Adrenal gland (tissue), 5 donors: Measurements from ENCODE around the gene DCHS2.

Experiments used
- POLR2A ChIP-seq, 2 donors: fragments of 450-650 bp; IDR thresholded peaks; one replicate each; pipeline ENCODE4 v1.6.1; 2017; ENCODE audit warnings: antibody characterized with exemption in 2 of 2, mild to moderate bottlenecking in 2 of 2, moderate library complexity in 1 of 2
- TF ChIP-seq, protein P1 (sequence below), 6 experiments: fragments of 450-650 bp in 4 of 6; fragments of 200-600 bp in 2 of 6; sonication (generic) in 1 of 6; IDR thresholded peaks; 1 replicate in 5 of 6; 2 replicates in 1 of 6; pipeline versions ENCODE4 v1.5.1 to v1.8.0; 2016 to 2021; ENCODE audit warnings: antibody characterized with exemption in 6 of 6, mild to moderate bottlenecking in 2 of 6, moderate library complexity in 1 of 6
- donor health status: DM: no; HTN: no; CAD: no.

DNA sequence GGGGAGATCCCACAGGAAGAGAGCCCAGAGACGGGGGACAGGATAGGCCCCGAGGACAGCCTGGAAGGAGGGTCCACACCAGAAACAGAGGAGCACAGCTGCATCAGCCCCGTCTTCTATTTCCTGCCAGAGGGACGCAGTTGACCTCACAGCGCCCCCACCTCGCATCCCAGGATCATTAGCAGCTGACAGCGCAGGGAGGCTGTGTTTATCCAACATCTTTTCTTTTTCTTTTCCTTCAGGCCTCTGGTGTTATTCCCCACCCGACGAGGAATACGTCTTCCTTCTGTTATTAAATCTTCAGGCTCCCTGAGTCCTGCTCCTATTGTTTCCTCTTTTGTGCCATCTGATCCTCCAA, 75.4 kb downstream of the DCHS2 start:
- TF ChIP-seq, protein P1, sequence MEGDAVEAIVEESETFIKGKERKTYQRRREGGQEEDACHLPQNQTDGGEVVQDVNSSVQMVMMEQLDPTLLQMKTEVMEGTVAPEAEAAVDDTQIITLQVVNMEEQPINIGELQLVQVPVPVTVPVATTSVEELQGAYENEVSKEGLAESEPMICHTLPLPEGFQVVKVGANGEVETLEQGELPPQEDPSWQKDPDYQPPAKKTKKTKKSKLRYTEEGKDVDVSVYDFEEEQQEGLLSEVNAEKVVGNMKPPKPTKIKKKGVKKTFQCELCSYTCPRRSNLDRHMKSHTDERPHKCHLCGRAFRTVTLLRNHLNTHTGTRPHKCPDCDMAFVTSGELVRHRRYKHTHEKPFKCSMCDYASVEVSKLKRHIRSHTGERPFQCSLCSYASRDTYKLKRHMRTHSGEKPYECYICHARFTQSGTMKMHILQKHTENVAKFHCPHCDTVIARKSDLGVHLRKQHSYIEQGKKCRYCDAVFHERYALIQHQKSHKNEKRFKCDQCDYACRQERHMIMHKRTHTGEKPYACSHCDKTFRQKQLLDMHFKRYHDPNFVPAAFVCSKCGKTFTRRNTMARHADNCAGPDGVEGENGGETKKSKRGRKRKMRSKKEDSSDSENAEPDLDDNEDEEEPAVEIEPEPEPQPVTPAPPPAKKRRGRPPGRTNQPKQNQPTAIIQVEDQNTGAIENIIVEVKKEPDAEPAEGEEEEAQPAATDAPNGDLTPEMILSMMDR (IDR thresholded peaks at IDR 0.05) = no peak
- no peak for TF ChIP-seq POLR2A (IDR thresholded peaks at IDR 0.05)
